HepG2 (cell line): Measurements from ENCODE around the gene KCNT1. TPM values are rescaled to one million over a fixed set of nuclear protein-coding genes. Genes with fewer than 3 reads are reported as not detected.

Experiments
- ATAC-seq: fragments of 200-7000 bp; cut with Tn5 transposase; 3 replicates; pipeline ENCODE4 v1.9.1; 2020; ENCODE audit warnings: mild to moderate bottlenecking, moderate library complexity
- BruUV-seq: library from RNA; stranded (reverse); fragments of 400-500 nt; replicated peaks from 2 replicates; lab custom pipeline; 2021; lab: Mats Ljungman, UMichigan
- CTCF ChIA-PET: fragments of 300-600 bp; formaldehyde crosslinking; extraction: SDS; loops from one replicate; lab custom pipeline; 2021; ENCODE audit warnings: low total read pairs, inconsistent platforms, low intra/inter-chr PET ratio; lab: Yijun Ruan, JAX
- POLR2A ChIA-PET: fragments of 350-600 bp; sonication (Branson Sonifier 250); formaldehyde crosslinking; loops from one replicate; lab custom pipeline; 2020; ENCODE audit warnings: antibody characterized with exemption, inconsistent platforms; lab: Yijun Ruan, JAX
- DNase-seq: peaks from one replicate; pipeline ENCODE4 v3.0.0-alpha.2; 2015; ENCODE audit warnings: low spot score
- FAIRE-seq: peaks from 3 replicates; lab custom pipeline; 2011; peaks lifted over from hg19 to GRCh38; lab: Jason Lieb, UNC
- H2AFZ ChIP-seq: one replicate; pipeline ENCODE4 v1.6.1; 2011; ENCODE audit warnings: low read length, inconsistent platforms
- H3K27ac ChIP-seq: fragments of 300-600 bp; 3 replicates; pipeline ENCODE4 v1.8.0; 2011; ENCODE audit warnings: mixed run types, mild to moderate bottlenecking, mixed read lengths, low read length, inconsistent platforms; ENCODE audit not compliant: insufficient read depth; ENCODE audit errors: extremely low read length
- H3K27me3 ChIP-seq, 2 experiments: fragments of 200-600 bp in 1 of 2; 2 replicates in 1 of 2; 3 replicates in 1 of 2; pipeline versions ENCODE4 v1.6.0 to v1.8.0; 2011; ENCODE audit warnings: low read length in 2 of 2, mild to moderate bottlenecking in 2 of 2, moderate library complexity in 2 of 2, inconsistent platforms in 1 of 2; ENCODE audit not compliant: insufficient read depth in 2 of 2, control insufficient read depth in 1 of 2
- H3K36me3 ChIP-seq, 2 experiments: fragments of 200-600 bp in 1 of 2; replicated peaks in 1 of 2; 2 replicates in 1 of 2; 3 replicates in 1 of 2; pipeline versions ENCODE4 v1.5.1 to v1.8.0; 2011; ENCODE audit warnings: low read length in 2 of 2, inconsistent platforms in 1 of 2; ENCODE audit not compliant: insufficient read depth in 2 of 2, control insufficient read depth in 1 of 2
- H3K4me1 ChIP-seq: 2 replicates; pipeline ENCODE4 v1.5.1; 2012; ENCODE audit warnings: low read length, inconsistent platforms; ENCODE audit not compliant: insufficient read depth
- H3K4me2 ChIP-seq: 2 replicates; pipeline ENCODE4 v1.6.0; 2011; ENCODE audit warnings: low read depth, low read length, inconsistent platforms
- H3K4me3 ChIP-seq, 3 experiments: fragments of 200-600 bp in 1 of 3; sonication (generic), shearing (Covaris generic) in 1 of 3; replicated peaks in 1 of 3; 2 replicates each; pipeline ENCODE4 v1.5.1; 2011 to 2016; ENCODE audit warnings: low read length in 3 of 3, inconsistent platforms in 2 of 3, low read depth in 2 of 3, mild to moderate bottlenecking in 2 of 3, control low read depth in 1 of 3, mixed read lengths in 1 of 3; ENCODE audit not compliant: insufficient read depth in 1 of 3
- H3K79me2 ChIP-seq: one replicate; pipeline ENCODE4 v1.6.1; 2011; ENCODE audit warnings: low read length, inconsistent platforms; ENCODE audit not compliant: insufficient read depth
- H3K9ac ChIP-seq: 2 replicates; pipeline ENCODE4 v1.6.0; 2011; ENCODE audit warnings: mild to moderate bottlenecking, low read depth, low read length, inconsistent platforms; ENCODE audit not compliant: insufficient read depth
- H3K9me3 ChIP-seq: 2 replicates; pipeline ENCODE4 v1.5.1; 2012; ENCODE audit warnings: mild to moderate bottlenecking, low read length
- H4K20me1 ChIP-seq: 2 replicates; pipeline ENCODE4 v1.6.0; 2011; ENCODE audit warnings: inconsistent platforms, mild to moderate bottlenecking, low read length, moderate library complexity; ENCODE audit not compliant: insufficient read depth
- BRF2 ChIP-seq: sonication (generic); formaldehyde crosslinking; IDR thresholded peaks from 2 replicates; pipeline ENCODE4 v1.8.1; 2022; ENCODE audit warnings: mild to moderate bottlenecking, missing genetic modification reagents
- CCDC6 ChIP-seq: sonication (generic); formaldehyde crosslinking; IDR thresholded peaks from 2 replicates; pipeline ENCODE4 v1.8.1; 2022; ENCODE audit warnings: mild to moderate bottlenecking, missing genetic modification reagents, moderate library complexity
- FOSL1 ChIP-seq: sonication (generic); formaldehyde crosslinking; IDR thresholded peaks from 2 replicates; pipeline ENCODE4 v1.9.0; 2021; ENCODE audit warnings: missing genetic modification reagents, borderline replicate concordance
- IKZF1 ChIP-seq: fragments of 450-650 bp; IDR thresholded peaks from 2 replicates; pipeline ENCODE4 v1.7.1; 2016
- JARID2 ChIP-seq: sonication (generic); formaldehyde crosslinking; IDR thresholded peaks from 2 replicates; pipeline ENCODE4 v1.8.1; 2023; ENCODE audit warnings: missing genetic modification reagents, inconsistent platforms; ENCODE audit not compliant: insufficient replicate concordance
- KDM5A ChIP-seq: fragments of 200-600 bp; sonication (generic); IDR thresholded peaks from 2 replicates; pipeline ENCODE4 v1.7.0; 2018; ENCODE audit warnings: antibody characterized with exemption, mild to moderate bottlenecking, low read length, borderline replicate concordance
- KLF16 ChIP-seq, 2 experiments: sonication (generic) in 1 of 2; formaldehyde crosslinking in 1 of 2; IDR thresholded peaks; 2 replicates each; pipeline versions ENCODE4 v1.6.1 to v1.8.0; 2016 to 2023; ENCODE audit warnings: missing genetic modification reagents in 2 of 2, missing compliant biosample characterization in 1 of 2
- LCORL ChIP-seq, 2 experiments: fragments of 450-650 bp in 1 of 2; sonication (generic) in 1 of 2; formaldehyde crosslinking in 1 of 2; IDR thresholded peaks; 2 replicates each; pipeline versions ENCODE4 v1.5.0 to v1.6.1; 2017 to 2020; ENCODE audit warnings: antibody characterized with exemption in 1 of 2, missing genetic modification reagents in 1 of 2
- NBN ChIP-seq: fragments of 450-650 bp; conservative IDR thresholded peaks from 2 replicates; pipeline ENCODE4 v1.6.1; 2017
- NFE2L2 ChIP-seq: fragments of 150-350 bp; IDR thresholded peaks from 2 replicates; pipeline ENCODE4 v1.6.1; 2014; ENCODE audit warnings: low read length
- RERE ChIP-seq: IDR thresholded peaks from 2 replicates; pipeline ENCODE4 v1.6.1; 2016; ENCODE audit warnings: low read depth, missing genetic modification reagents, missing compliant biosample characterization
- ZFP36 ChIP-seq: fragments of 150-350 bp; IDR thresholded peaks from 2 replicates; pipeline ENCODE4 v1.6.1; 2018; ENCODE audit warnings: borderline replicate concordance, low read length, low read depth; ENCODE audit not compliant: partially characterized antibody
- ZFP36L2 ChIP-seq: sonication (generic); formaldehyde crosslinking; IDR thresholded peaks from 2 replicates; pipeline ENCODE4 v1.4.0; 2020; ENCODE audit warnings: missing genetic modification reagents
- ZFP41 ChIP-seq: sonication (generic); formaldehyde crosslinking; IDR thresholded peaks from 2 replicates; pipeline ENCODE4 v1.4.0; 2020; ENCODE audit warnings: mild to moderate bottlenecking, missing genetic modification reagents, borderline replicate concordance
- ZNF331 ChIP-seq: sonication (generic); formaldehyde crosslinking; IDR thresholded peaks from 2 replicates; pipeline ENCODE4 v1.4.0; 2020; ENCODE audit warnings: missing genetic modification reagents
- ZNF441 ChIP-seq: sonication (generic); formaldehyde crosslinking; IDR thresholded peaks from 2 replicates; pipeline ENCODE4 v1.7.0; 2021; ENCODE audit warnings: missing genetic modification reagents, borderline replicate concordance
- WGBS: methylation state at CpG from one replicate; pipeline ENCODE4 v1.1.6; 2017; ENCODE audit warnings: low lambda C conversion rate; 5-methylcytosine and 5-hydroxymethylcytosine counted together
- in situ Hi-C: cut with HindIII; loops from 2 replicates; pipeline ENCODE4 v1.10.0; 2017; ENCODE audit warnings: low pct_unique_long_range_greater_than_20kb; ENCODE audit not compliant: extremely low pct_ligation_motif_present
- intact Hi-C: fragments of 100-400 bp; cut with micrococcal nuclease; formaldehyde crosslinking; loops from one replicate; pipeline ENCODE4 v1.10.0; 2022; ENCODE audit not compliant: unreplicated experiment
- polyA plus RNA-seq, 8 experiments: library from polyadenylated mRNA; depleted of rRNA in 3 of 8; stranded (reverse) in 7 of 8; unstranded in 1 of 8; fragments of >200 nt; fragmentation: Illumina TruSeq in 4 of 8; extraction: Trizol in 4 of 8; gene quantifications; 2 replicates each; pipeline versions ENCODE4 v1.2.1 to v1.2.3, GENCODE V29; 2011 to 2016; ENCODE audit warnings: low read depth in 4 of 8, missing spikeins in 1 of 8, mixed read lengths in 1 of 8; ENCODE audit not compliant: insufficient read depth in 1 of 8
- total RNA-seq, 5 experiments: library from RNA; depleted of rRNA; stranded (reverse); fragments of >200 nt; fragmentation: Illumina TruSeq; extraction: Trizol; gene quantifications; 2 replicates each; pipeline ENCODE4 v1.2.3, GENCODE V29; 2016; ENCODE audit warnings: low read depth in 1 of 5

Gene KCNT1
- total and polyA plus RNA-seq, 2 of the 13 experiments (the other 11 are each of a cell fraction or from before 2014, with no cell fraction given): not detected

- no peak for TF ChIP-seq ZFP41 (CRISPR knock-in tag)
- TF ChIP-seq ZFP36L2 (CRISPR knock-in tag): no peak
- TF ChIP-seq KLF16 (CRISPR knock-in tag; IDR thresholded peaks at IDR 0.05): no peak
- no peak for TF ChIP-seq ZFP36
These were observed 49.5 kb downstream of the KCNT1 start (continued) for GRCh38 chr9:135751501-135751900.

- no peak overlapping the region for H2AFZ ChIP-seq
- CTCF ChIA-PET: no interaction called here
- 0 out of 2 replicates have a peak, but pooled peaks cover 3% of the 10 kb centered on the region for H4K20me1 ChIP-seq
- no TSS peak for BruUV-seq
- H3K4me1 ChIP-seq: no peaks in the 10 kb centered on the region
- POLR2A ChIA-PET: no interaction called here
- no peak overlapping the region for H3K9ac ChIP-seq
- H3K27ac ChIP-seq: no peak overlapping the region
- intact Hi-C loops (no loop called here), in situ Hi-C loops (no loop called here)
- no peak for ATAC-seq
- no peaks in the 10 kb centered on the region for H3K36me3 ChIP-seq
- no peaks in the 10 kb centered on the region for H3K9me3 ChIP-seq
- H3K4me3 ChIP-seq: no peak overlapping the region
- no peak for DNase-seq
- no peaks in the 10 kb centered on the region for H3K79me2 ChIP-seq
- FAIRE-seq: no peak
- WGBS: 25% methylated on average over 8 of the region's 8 CpGs
- no peak overlapping the region for H3K4me2 ChIP-seq
- H3K27me3 ChIP-seq: peaks cover 29 to 77% of the 10 kb centered on the region in 2 experiments; a peak in 4 of 5 replicates
- TF ChIP-seq LCORL (IDR thresholded peaks at IDR 0.05) (peak; percentile 6; the same call in 1 of the 2 replicates), LCORL (CRISPR knock-in tag; IDR thresholded peaks at IDR 0.05) (no peak), ZNF331 (CRISPR knock-in tag) (no peak), ZNF441 (CRISPR knock-in tag) (no peak), NBN (0 out of 2 replicates have a peak, but pooled peaks have one; percentile 22), BRF2 (no peak), CCDC6 (CRISPR knock-in tag) (no peak), RERE (CRISPR knock-in tag) (no peak), KDM5A (no peak), IKZF1 (0 out of 2 replicates have a peak, but pooled peaks have one; percentile 18), JARID2 (CRISPR knock-in tag) (no peak), FOSL1 (CRISPR knock-in tag) (no peak), NFE2L2 (no peak)
These were observed 50.6 kb downstream of the KCNT1 start for GRCh38 chr9:135752281-135753204.
